ENCODE data around the gene ECI1.

DNA sequence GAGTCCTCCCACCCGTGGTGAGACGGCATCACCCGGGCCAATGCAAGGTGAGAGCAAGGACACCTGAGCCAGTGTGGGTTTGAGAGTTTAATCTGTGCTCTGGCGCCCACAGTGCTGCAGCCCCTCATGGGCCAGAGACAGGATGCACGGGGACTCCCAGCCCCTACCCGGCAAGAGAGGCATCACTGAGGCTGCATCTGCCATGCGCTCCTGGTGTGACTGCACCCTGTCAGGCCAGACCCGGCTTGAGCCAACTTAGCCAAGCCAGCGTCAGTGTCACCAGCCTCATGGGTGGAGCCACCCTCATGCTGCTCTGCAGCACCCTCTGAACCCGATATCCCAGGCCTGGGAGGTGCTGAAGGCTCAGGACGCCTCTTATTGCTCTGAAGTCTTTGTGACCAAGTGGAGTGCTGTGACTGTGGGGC, 39.5 kb downstream of the ECI1 start:
- TF ChIP-seq, protein P1, sequence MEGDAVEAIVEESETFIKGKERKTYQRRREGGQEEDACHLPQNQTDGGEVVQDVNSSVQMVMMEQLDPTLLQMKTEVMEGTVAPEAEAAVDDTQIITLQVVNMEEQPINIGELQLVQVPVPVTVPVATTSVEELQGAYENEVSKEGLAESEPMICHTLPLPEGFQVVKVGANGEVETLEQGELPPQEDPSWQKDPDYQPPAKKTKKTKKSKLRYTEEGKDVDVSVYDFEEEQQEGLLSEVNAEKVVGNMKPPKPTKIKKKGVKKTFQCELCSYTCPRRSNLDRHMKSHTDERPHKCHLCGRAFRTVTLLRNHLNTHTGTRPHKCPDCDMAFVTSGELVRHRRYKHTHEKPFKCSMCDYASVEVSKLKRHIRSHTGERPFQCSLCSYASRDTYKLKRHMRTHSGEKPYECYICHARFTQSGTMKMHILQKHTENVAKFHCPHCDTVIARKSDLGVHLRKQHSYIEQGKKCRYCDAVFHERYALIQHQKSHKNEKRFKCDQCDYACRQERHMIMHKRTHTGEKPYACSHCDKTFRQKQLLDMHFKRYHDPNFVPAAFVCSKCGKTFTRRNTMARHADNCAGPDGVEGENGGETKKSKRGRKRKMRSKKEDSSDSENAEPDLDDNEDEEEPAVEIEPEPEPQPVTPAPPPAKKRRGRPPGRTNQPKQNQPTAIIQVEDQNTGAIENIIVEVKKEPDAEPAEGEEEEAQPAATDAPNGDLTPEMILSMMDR (IDR thresholded peaks at IDR 0.05): no peak
- TF ChIP-seq POLR2A (IDR thresholded peaks at IDR 0.05): no peak
